HepG2 (cell line): ENCODE results near the gene SIK1. TPM values are rescaled to one million over a fixed set of nuclear protein-coding genes. Genes with fewer than 3 reads are reported as not detected.
"Not testable (repeated sequence)": the region's sequence is repeated elsewhere in the genome, so short reads cannot be mapped to it uniquely, and the experiment has no call there.

Source experiments
- ATAC-seq: fragments of 200-7000 bp; cut with Tn5 transposase; 3 replicates; pipeline ENCODE4 v1.9.1; 2020; ENCODE audit warnings: mild to moderate bottlenecking, moderate library complexity
- BruUV-seq: library from RNA; stranded (reverse); fragments of 400-500 nt; replicated peaks from 2 replicates; lab custom pipeline; 2021; lab: Mats Ljungman, UMichigan
- CTCF ChIA-PET: fragments of 300-600 bp; formaldehyde crosslinking; extraction: SDS; loops from one replicate; lab custom pipeline; 2021; ENCODE audit warnings: low total read pairs, inconsistent platforms, low intra/inter-chr PET ratio; lab: Yijun Ruan, JAX
- POLR2A ChIA-PET: fragments of 350-600 bp; sonication (Branson Sonifier 250); formaldehyde crosslinking; loops from one replicate; lab custom pipeline; 2020; ENCODE audit warnings: antibody characterized with exemption, inconsistent platforms; lab: Yijun Ruan, JAX
- DNase-seq: peaks from one replicate; pipeline ENCODE4 v3.0.0-alpha.2; 2015; ENCODE audit warnings: low spot score
- FAIRE-seq: peaks from 3 replicates; lab custom pipeline; 2011; peaks lifted over from hg19 to GRCh38; lab: Jason Lieb, UNC
- H2AFZ ChIP-seq: one replicate; pipeline ENCODE4 v1.6.1; 2011; ENCODE audit warnings: low read length, inconsistent platforms
- H3K27ac ChIP-seq: fragments of 300-600 bp; 3 replicates; pipeline ENCODE4 v1.8.0; 2011; ENCODE audit warnings: mixed run types, mild to moderate bottlenecking, mixed read lengths, low read length, inconsistent platforms; ENCODE audit not compliant: insufficient read depth; ENCODE audit errors: extremely low read length
- H3K27me3 ChIP-seq, 2 experiments: fragments of 200-600 bp in 1 of 2; 2 replicates in 1 of 2; 3 replicates in 1 of 2; pipeline versions ENCODE4 v1.6.0 to v1.8.0; 2011; ENCODE audit warnings: low read length in 2 of 2, mild to moderate bottlenecking in 2 of 2, moderate library complexity in 2 of 2, inconsistent platforms in 1 of 2; ENCODE audit not compliant: insufficient read depth in 2 of 2, control insufficient read depth in 1 of 2
- H3K36me3 ChIP-seq, 2 experiments: fragments of 200-600 bp in 1 of 2; replicated peaks in 1 of 2; 2 replicates in 1 of 2; 3 replicates in 1 of 2; pipeline versions ENCODE4 v1.5.1 to v1.8.0; 2011; ENCODE audit warnings: low read length in 2 of 2, inconsistent platforms in 1 of 2; ENCODE audit not compliant: insufficient read depth in 2 of 2, control insufficient read depth in 1 of 2
- H3K4me1 ChIP-seq: 2 replicates; pipeline ENCODE4 v1.5.1; 2012; ENCODE audit warnings: low read length, inconsistent platforms; ENCODE audit not compliant: insufficient read depth
- H3K4me2 ChIP-seq: 2 replicates; pipeline ENCODE4 v1.6.0; 2011; ENCODE audit warnings: low read depth, low read length, inconsistent platforms
- H3K4me3 ChIP-seq, 3 experiments: fragments of 200-600 bp in 1 of 3; sonication (generic), shearing (Covaris generic) in 1 of 3; replicated peaks in 1 of 3; 2 replicates each; pipeline ENCODE4 v1.5.1; 2011 to 2016; ENCODE audit warnings: low read length in 3 of 3, inconsistent platforms in 2 of 3, low read depth in 2 of 3, mild to moderate bottlenecking in 2 of 3, control low read depth in 1 of 3, mixed read lengths in 1 of 3; ENCODE audit not compliant: insufficient read depth in 1 of 3
- H3K79me2 ChIP-seq: one replicate; pipeline ENCODE4 v1.6.1; 2011; ENCODE audit warnings: low read length, inconsistent platforms; ENCODE audit not compliant: insufficient read depth
- H3K9ac ChIP-seq: 2 replicates; pipeline ENCODE4 v1.6.0; 2011; ENCODE audit warnings: mild to moderate bottlenecking, low read depth, low read length, inconsistent platforms; ENCODE audit not compliant: insufficient read depth
- H3K9me3 ChIP-seq: 2 replicates; pipeline ENCODE4 v1.5.1; 2012; ENCODE audit warnings: mild to moderate bottlenecking, low read length
- H4K20me1 ChIP-seq: 2 replicates; pipeline ENCODE4 v1.6.0; 2011; ENCODE audit warnings: inconsistent platforms, mild to moderate bottlenecking, low read length, moderate library complexity; ENCODE audit not compliant: insufficient read depth
- WGBS: methylation state at CpG from one replicate; pipeline ENCODE4 v1.1.6; 2017; ENCODE audit warnings: low lambda C conversion rate; 5-methylcytosine and 5-hydroxymethylcytosine counted together
- in situ Hi-C: cut with HindIII; loops from 2 replicates; pipeline ENCODE4 v1.10.0; 2017; ENCODE audit warnings: low pct_unique_long_range_greater_than_20kb; ENCODE audit not compliant: extremely low pct_ligation_motif_present
- intact Hi-C: fragments of 100-400 bp; cut with micrococcal nuclease; formaldehyde crosslinking; loops from one replicate; pipeline ENCODE4 v1.10.0; 2022; ENCODE audit not compliant: unreplicated experiment
- polyA plus RNA-seq, 8 experiments: library from polyadenylated mRNA; depleted of rRNA in 3 of 8; stranded (reverse) in 7 of 8; unstranded in 1 of 8; fragments of >200 nt; fragmentation: Illumina TruSeq in 4 of 8; extraction: Trizol in 4 of 8; gene quantifications; 2 replicates each; pipeline versions ENCODE4 v1.2.1 to v1.2.3, GENCODE V29; 2011 to 2016; ENCODE audit warnings: low read depth in 4 of 8, missing spikeins in 1 of 8, mixed read lengths in 1 of 8; ENCODE audit not compliant: insufficient read depth in 1 of 8
- total RNA-seq, 5 experiments: library from RNA; depleted of rRNA; stranded (reverse); fragments of >200 nt; fragmentation: Illumina TruSeq; extraction: Trizol; gene quantifications; 2 replicates each; pipeline ENCODE4 v1.2.3, GENCODE V29; 2016; ENCODE audit warnings: low read depth in 1 of 5

The SIK1 gene
- total and polyA plus RNA-seq, 2 of the 13 experiments (the other 11 are each of a cell fraction or from before 2014, with no cell fraction given), result 4.5 to 14.5 TPM

- H3K4me3 ChIP-seq, CTCF ChIA-PET, POLR2A ChIA-PET, BruUV-seq, H3K4me1 ChIP-seq, H3K79me2 ChIP-seq, H3K9ac ChIP-seq, DNase-seq, H4K20me1 ChIP-seq, H3K27me3 ChIP-seq, H3K36me3 ChIP-seq, in situ Hi-C loops, H3K27ac ChIP-seq, ATAC-seq, intact Hi-C loops, H3K9me3 ChIP-seq, H2AFZ ChIP-seq, H3K4me2 ChIP-seq, FAIRE-seq: not testable (repeated sequence)
- no CpG with 5 or more reads among the region's 12 CpGs for WGBS
Measured at GRCh38 chr21:43458995-43459394, 32.1 kb upstream of the SIK1 start.

GRCh38 chr21:43456616-43457314, 29.8 kb upstream of the SIK1 start:
- H3K9ac ChIP-seq, H2AFZ ChIP-seq, H3K27me3 ChIP-seq, H3K4me1 ChIP-seq, CTCF ChIA-PET, FAIRE-seq, H3K4me2 ChIP-seq, intact Hi-C loops, H3K79me2 ChIP-seq, H4K20me1 ChIP-seq, H3K36me3 ChIP-seq, H3K27ac ChIP-seq, POLR2A ChIA-PET, H3K9me3 ChIP-seq, ATAC-seq, in situ Hi-C loops, H3K4me3 ChIP-seq, BruUV-seq, DNase-seq: not testable (repeated sequence)
- no CpG with 5 or more reads among the region's 33 CpGs for WGBS

DNA sequence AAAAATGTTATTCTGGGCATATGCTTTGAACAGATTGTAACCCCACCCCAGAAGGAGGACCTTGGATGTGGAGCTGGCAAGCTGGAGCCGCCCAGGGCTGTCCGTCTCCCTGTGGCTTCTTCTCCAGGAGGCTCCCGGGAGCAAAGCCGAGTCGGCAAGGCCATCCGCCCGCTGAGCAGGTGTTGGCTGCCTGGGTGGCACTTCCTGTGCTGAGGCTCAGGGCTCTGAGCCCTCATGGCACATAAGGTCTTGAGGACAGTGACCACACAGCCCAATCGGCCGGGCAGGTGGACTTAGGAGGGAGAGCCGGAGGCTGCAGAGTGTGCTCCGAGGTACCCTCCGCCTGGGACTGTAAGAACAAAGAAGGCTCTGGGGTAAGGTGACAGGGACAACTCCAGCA, 28.8 kb upstream of the SIK1 start:
- H3K4me3 ChIP-seq, POLR2A ChIA-PET, BruUV-seq, CTCF ChIA-PET, H3K79me2 ChIP-seq, H3K9ac ChIP-seq, H3K36me3 ChIP-seq, ATAC-seq, H3K27ac ChIP-seq, intact Hi-C loops, H3K4me1 ChIP-seq, DNase-seq, H3K4me2 ChIP-seq, in situ Hi-C loops, FAIRE-seq, H3K9me3 ChIP-seq, H4K20me1 ChIP-seq, H3K27me3 ChIP-seq, H2AFZ ChIP-seq: not testable (repeated sequence)
- no CpG with 5 or more reads among the region's 12 CpGs for WGBS

DNA sequence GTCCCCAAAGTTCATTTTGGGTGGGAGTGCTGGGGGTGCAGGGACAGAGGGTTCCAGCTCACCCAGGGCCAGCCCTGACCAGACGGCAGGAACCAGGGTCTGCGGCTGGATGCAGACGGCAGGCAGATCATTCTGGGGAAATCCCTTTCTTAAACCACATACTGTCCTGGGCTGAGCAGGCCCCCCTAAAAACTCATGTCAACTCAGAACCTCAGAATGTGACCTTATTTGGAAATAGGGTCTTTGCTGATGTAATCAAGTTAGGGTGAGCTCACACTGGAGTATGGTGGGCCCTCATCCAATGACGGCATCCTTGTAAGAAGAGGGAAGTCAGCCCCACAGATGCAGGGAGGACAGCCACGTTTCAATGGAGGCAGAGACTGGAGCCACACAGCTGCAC, 27.2 kb upstream of the SIK1 start:
- BruUV-seq, DNase-seq, POLR2A ChIA-PET, H2AFZ ChIP-seq, H3K4me1 ChIP-seq, H3K9ac ChIP-seq, H3K9me3 ChIP-seq, CTCF ChIA-PET, FAIRE-seq, H3K27me3 ChIP-seq, H3K36me3 ChIP-seq, H3K4me2 ChIP-seq, ATAC-seq, H3K79me2 ChIP-seq, intact Hi-C loops, H3K27ac ChIP-seq, H4K20me1 ChIP-seq, in situ Hi-C loops, H3K4me3 ChIP-seq: not testable (repeated sequence)
- WGBS, result no CpG with 5 or more reads among the region's 5 CpGs
